Stimulated activated CD8-positive, alpha-beta memory T cell treated with anti-CD3 and anti-CD28 coated beads, Interleukin-7, amount 100 ng/mL, for 1 hour (primary cell): ENCODE measurements around the gene TEX50.
"Not testable (repeated sequence)": the region's sequence is repeated elsewhere in the genome, so short reads cannot be mapped to it uniquely, and the experiment has no call there.

Experiments used
- DNase-seq, 2 donors: peaks; one replicate each; pipeline ENCODE4 v3.0.0-alpha.2; 2020; ENCODE audit warnings: low read depth in 2 of 2

TEX50 gene

GRCh38 chr1:173635116-173635515 is at the start of gene TEX50:
Gene TEX50 (plus strand): TSS chr1:173635338. CDS start chr1:173635522, 184 bp downstream.
- DNase-seq: no peak

- no peak for DNase-seq
These were observed 44.6 kb upstream of the TEX50 start for GRCh38 chr1:173590557-173590956.

- DNase-seq: not testable (repeated sequence)
These were observed 44.0 kb upstream of the TEX50 start for GRCh38 chr1:173591138-173591537.

- DNase-seq: no peak
These were observed 38.9 kb upstream of the TEX50 start for GRCh38 chr1:173596097-173596825.

GRCh38 chr1:173601588-173601987 is 33.5 kb upstream of the TEX50 start:
- DNase-seq: no peak

- DNase-seq: no peak
These were observed 32.0 kb upstream of the TEX50 start, which contains the start of gene SLC9C2 for GRCh38 chr1:173603056-173603591. Gene SLC9C2 (minus strand): TSS chr1:173603072. CDS start chr1:173601776, 1,296 bp downstream.

- no peak for DNase-seq
These were observed 26.5 kb upstream of the TEX50 start for GRCh38 chr1:173608503-173609216.

GRCh38 chr1:173613086-173613485 is 22.1 kb upstream of the TEX50 start:
- not testable (repeated sequence) for DNase-seq

GRCh38 chr1:173616859-173617258 is 18.3 kb upstream of the TEX50 start:
- DNase-seq: no peak

GRCh38 chr1:173627269-173627668 is 7.9 kb upstream of the TEX50 start:
- no peak for DNase-seq

GRCh38 chr1:173628888-173629287 is 6.2 kb upstream of the TEX50 start:
- no peak for DNase-seq

- DNase-seq: not testable (repeated sequence)
These were observed 2.3 kb downstream of the TEX50 start for GRCh38 chr1:173637236-173638042.

GRCh38 chr1:173638043-173639021 is 3.2 kb downstream of the TEX50 start:
- DNase-seq: no peak

GRCh38 chr1:173639102-173639501 is 4.0 kb downstream of the TEX50 start:
- no peak for DNase-seq

GRCh38 chr1:173642450-173643139 is 7.5 kb downstream of the TEX50 start:
- not testable (repeated sequence) for DNase-seq

GRCh38 chr1:173646656-173647055 is 11.5 kb downstream of the TEX50 start:
- DNase-seq: no peak

GRCh38 chr1:173648880-173649605 is 13.9 kb downstream of the TEX50 start:
- no peak for DNase-seq

- DNase-seq: no peak
These were observed 25.2 kb downstream of the TEX50 start for GRCh38 chr1:173660306-173660705.

GRCh38 chr1:173661271-173661670 is 26.1 kb downstream of the TEX50 start:
- DNase-seq: no peak
